Activated CD8-positive, alpha-beta T cell treated with anti-CD3 and anti-CD28 coated beads for 36 hours (primary cell): Measurements from ENCODE around the gene TMEFF2. TPM values are rescaled to one million over a fixed set of nuclear protein-coding genes. Genes with fewer than 3 reads are reported as not detected.

Source experiments
- ATAC-seq: fragments of 200-7000 bp; cut with Tn5 transposase; one replicate; pipeline ENCODE4 v1.10.0; 2021; ENCODE audit warnings: mild to moderate bottlenecking, moderate library complexity
- CTCF ChIA-PET: fragments of 350-600 bp; sonication (Branson Sonifier 250); formaldehyde crosslinking; loops from one replicate; lab custom pipeline; 2021; ENCODE audit warnings: antibody characterized with exemption; lab: Charles Lee
- POLR2A ChIA-PET: fragments of 350-600 bp; sonication (Branson Sonifier 250); formaldehyde crosslinking; loops from one replicate; lab custom pipeline; 2021; ENCODE audit warnings: antibody characterized with exemption; lab: Charles Lee
- DNase-seq: peaks from one replicate; pipeline ENCODE4 v3.0.0-alpha.2; 2020
- H3K27ac Mint-ChIP-seq: one replicate; pipeline ENCODE4 v1.8.0; 2021; ENCODE audit warnings: mild to moderate bottlenecking, mixed read lengths
- H3K27me3 Mint-ChIP-seq: one replicate; pipeline ENCODE4 v1.8.0; 2021; ENCODE audit warnings: mixed read lengths
- H3K36me3 Mint-ChIP-seq: one replicate; pipeline ENCODE4 v1.8.0; 2021; ENCODE audit warnings: low read depth, mixed read lengths
- H3K4me1 Mint-ChIP-seq: one replicate; pipeline ENCODE4 v1.8.0; 2021; ENCODE audit warnings: low read depth, mixed read lengths
- H3K4me3 Mint-ChIP-seq: one replicate; pipeline ENCODE4 v1.8.0; 2021; ENCODE audit warnings: mild to moderate bottlenecking, moderate library complexity, mixed read lengths
- H3K9me3 Mint-ChIP-seq: one replicate; pipeline ENCODE4 v1.8.0; 2021; ENCODE audit warnings: mixed read lengths
- intact Hi-C: fragments of 100-400 bp; cut with micrococcal nuclease; formaldehyde crosslinking; loops from one replicate; pipeline ENCODE4 v1.10.0; 2022
- total RNA-seq, 2 experiments: library from RNA; stranded (reverse); gene quantifications; one replicate each; pipeline ENCODE4 v1.2.3, GENCODE V29; 2021
- TF ChIP-seq, protein P1 (sequence below): fragments of 200-600 bp; IDR thresholded peaks from one replicate; pipeline ENCODE4 v1.8.0; 2022; ENCODE audit warnings: antibody characterized with exemption, mild to moderate bottlenecking

The TMEFF2 gene
- total RNA-seq, 2 experiments from 2014 or later = not detected

DNA sequence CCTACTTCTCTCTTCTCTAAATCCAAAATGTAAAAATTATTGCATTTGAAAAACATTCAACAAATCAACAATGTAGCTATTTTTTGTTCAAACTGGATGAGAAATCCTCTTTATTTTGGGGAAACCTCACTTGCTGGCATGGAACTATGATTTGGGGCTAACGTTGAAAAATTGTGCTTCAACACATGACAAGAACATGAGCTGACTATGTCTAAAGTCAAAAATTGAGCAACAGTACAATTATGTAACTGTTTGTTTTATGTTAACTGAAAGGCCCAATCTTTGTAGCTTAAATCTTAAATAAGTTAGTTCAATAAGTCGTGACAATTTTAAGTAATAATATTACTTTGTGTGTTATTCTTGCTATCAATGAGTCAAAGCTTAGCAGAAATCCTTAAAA is 67.3 kb downstream of the TMEFF2 start:
- CTCF ChIA-PET = interaction anchor here (1.5 kb wide), 1 partner anchor 35 kb away, joined by 7 read pairs; no protein-coding TSS in a partner anchor
- DNase-seq = no peak
- H3K9me3 Mint-ChIP-seq = no peaks in the 10 kb centered on the region
- intact Hi-C loops = no loop called here
- H3K27ac Mint-ChIP-seq = no peak overlapping the region
- H3K36me3 Mint-ChIP-seq = no peaks in the 10 kb centered on the region
- TF ChIP-seq, protein P1, sequence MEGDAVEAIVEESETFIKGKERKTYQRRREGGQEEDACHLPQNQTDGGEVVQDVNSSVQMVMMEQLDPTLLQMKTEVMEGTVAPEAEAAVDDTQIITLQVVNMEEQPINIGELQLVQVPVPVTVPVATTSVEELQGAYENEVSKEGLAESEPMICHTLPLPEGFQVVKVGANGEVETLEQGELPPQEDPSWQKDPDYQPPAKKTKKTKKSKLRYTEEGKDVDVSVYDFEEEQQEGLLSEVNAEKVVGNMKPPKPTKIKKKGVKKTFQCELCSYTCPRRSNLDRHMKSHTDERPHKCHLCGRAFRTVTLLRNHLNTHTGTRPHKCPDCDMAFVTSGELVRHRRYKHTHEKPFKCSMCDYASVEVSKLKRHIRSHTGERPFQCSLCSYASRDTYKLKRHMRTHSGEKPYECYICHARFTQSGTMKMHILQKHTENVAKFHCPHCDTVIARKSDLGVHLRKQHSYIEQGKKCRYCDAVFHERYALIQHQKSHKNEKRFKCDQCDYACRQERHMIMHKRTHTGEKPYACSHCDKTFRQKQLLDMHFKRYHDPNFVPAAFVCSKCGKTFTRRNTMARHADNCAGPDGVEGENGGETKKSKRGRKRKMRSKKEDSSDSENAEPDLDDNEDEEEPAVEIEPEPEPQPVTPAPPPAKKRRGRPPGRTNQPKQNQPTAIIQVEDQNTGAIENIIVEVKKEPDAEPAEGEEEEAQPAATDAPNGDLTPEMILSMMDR = no peak
- peaks cover 4% of the 10 kb centered on the region for H3K27me3 Mint-ChIP-seq
- no peak overlapping the region for H3K4me3 Mint-ChIP-seq
- no peak for ATAC-seq
- H3K4me1 Mint-ChIP-seq = no peaks in the 10 kb centered on the region
- POLR2A ChIA-PET = no interaction called here

DNA sequence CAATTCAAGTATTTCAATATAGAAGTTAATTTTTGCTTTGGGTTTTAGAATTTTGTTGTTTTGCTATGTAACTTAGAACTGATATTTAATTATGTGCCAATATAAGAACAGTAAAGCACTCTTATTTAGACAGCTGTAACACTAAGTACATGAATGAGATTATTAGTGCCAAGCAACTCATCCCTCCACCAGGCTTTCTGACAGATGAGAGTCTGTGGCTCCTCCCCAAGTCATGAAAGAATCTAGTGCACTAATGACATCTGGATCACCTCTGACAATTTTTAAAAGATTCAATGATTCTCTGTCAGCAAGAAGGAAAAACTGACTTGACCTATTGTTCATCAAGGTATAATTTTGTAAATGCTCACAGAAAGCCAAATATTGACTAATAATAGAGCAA is 67.8 kb downstream of the TMEFF2 start:
- ATAC-seq (no peak), DNase-seq (no peak)
- TF ChIP-seq, protein P1 = no peak
- H3K27me3 Mint-ChIP-seq = peaks cover 4% of the 10 kb centered on the region
- intact Hi-C loops = no loop called here
- H3K4me3 Mint-ChIP-seq = no peak overlapping the region
- H3K9me3 Mint-ChIP-seq = no peaks in the 10 kb centered on the region
- ChIA-PET CTCF (interaction anchor here (1.5 kb wide), 1 partner anchor 36 kb away, joined by 7 read pairs; no protein-coding TSS in a partner anchor), POLR2A (no interaction called here)
- H3K4me1 Mint-ChIP-seq = no peaks in the 10 kb centered on the region
- no peak overlapping the region for H3K27ac Mint-ChIP-seq
- H3K36me3 Mint-ChIP-seq = no peaks in the 10 kb centered on the region

DNA sequence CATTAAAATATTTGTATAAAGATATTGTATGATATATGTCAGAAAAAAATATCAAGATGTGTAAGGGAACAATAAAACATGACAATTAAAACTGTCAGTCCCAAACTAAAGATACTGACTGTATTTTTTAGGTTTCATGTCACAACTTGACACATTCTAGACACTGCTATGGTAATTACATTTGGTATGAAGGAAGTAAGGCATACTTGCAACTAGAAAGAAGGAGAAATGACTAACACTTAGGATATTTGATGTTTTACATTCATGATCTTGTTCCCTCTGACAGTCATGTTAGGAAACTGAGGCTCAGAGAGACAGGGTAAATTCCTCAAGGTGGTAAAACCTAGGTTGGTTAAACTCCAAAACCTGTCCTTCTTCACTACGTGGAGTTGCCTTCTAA is 68.3 kb downstream of the TMEFF2 start:
- no peak overlapping the region for H3K4me3 Mint-ChIP-seq
- TF ChIP-seq, protein P1 = no peak
- DNase-seq (no peak), ATAC-seq (no peak)
- no peak overlapping the region for H3K27ac Mint-ChIP-seq
- intact Hi-C loops = no loop called here
- no peaks in the 10 kb centered on the region for H3K9me3 Mint-ChIP-seq
- no peaks in the 10 kb centered on the region for H3K36me3 Mint-ChIP-seq
- CTCF ChIA-PET = interaction anchor here (1.5 kb wide), 1 partner anchor 36 kb away, joined by 7 read pairs; no protein-coding TSS in a partner anchor
- H3K4me1 Mint-ChIP-seq = no peaks in the 10 kb centered on the region
- peaks cover 4% of the 10 kb centered on the region for H3K27me3 Mint-ChIP-seq
- POLR2A ChIA-PET = no interaction called here

DNA sequence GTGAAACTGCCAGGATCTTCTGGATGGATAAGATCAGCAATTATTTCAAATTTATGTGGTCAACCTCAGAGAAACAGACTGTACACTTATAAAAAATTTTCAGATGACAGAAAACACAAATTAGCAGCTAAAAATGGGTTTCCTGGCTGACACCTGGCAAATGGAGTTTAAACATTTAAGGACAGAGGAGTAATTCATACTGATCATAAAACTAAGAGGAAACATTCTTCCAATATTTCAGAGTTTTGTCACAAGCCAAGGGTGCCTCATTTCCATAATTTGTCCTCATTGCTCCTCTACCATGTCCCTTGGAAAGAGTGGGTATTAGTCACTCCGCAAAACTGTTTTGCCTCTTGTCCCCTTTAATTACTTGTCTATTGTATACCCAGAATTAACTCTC is 70.2 kb downstream of the TMEFF2 start:
- H3K27ac Mint-ChIP-seq = no peak overlapping the region
- no peak for ATAC-seq
- intact Hi-C loops = no loop called here
- no peaks in the 10 kb centered on the region for H3K36me3 Mint-ChIP-seq
- TF ChIP-seq, protein P1 = no peak
- CTCF ChIA-PET = interaction anchor here (1.5 kb wide), 1 partner anchor 38 kb away, joined by 7 read pairs; no protein-coding TSS in a partner anchor
- H3K9me3 Mint-ChIP-seq = no peaks in the 10 kb centered on the region
- no peak overlapping the region for H3K4me3 Mint-ChIP-seq
- DNase-seq = no peak
- no peaks in the 10 kb centered on the region for H3K4me1 Mint-ChIP-seq
- H3K27me3 Mint-ChIP-seq = peaks cover 5% of the 10 kb centered on the region
- POLR2A ChIA-PET = interaction anchor here (0.6 kb wide), 1 partner anchor 202 kb away, joined by 3 read pairs; no protein-coding TSS in a partner anchor

DNA sequence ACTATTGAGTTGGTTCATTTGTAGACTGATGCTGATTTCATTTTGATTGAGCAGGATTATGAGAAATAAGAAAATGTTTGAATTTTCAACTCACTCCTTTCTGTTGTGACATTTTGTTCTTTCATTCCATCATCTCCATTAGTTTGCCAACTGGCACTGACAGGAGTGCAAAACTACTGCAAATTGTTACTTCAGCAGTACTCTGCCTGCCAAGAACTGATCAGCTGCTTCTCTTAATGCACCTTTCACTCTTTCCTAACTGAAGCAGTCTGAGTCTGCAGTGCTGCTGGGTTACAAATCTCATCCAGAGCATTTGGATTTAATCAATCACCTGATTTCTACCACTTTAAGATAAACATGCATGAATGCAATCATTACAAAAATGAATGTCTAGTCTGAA is 70.9 kb downstream of the TMEFF2 start:
- DNase-seq = no peak
- POLR2A ChIA-PET = no interaction called here
- no peak overlapping the region for H3K4me3 Mint-ChIP-seq
- H3K27me3 Mint-ChIP-seq = peaks cover 5% of the 10 kb centered on the region
- TF ChIP-seq, protein P1 = no peak
- intact Hi-C loops = no loop called here
- ATAC-seq = no peak
- no peak overlapping the region for H3K27ac Mint-ChIP-seq
- CTCF ChIA-PET = interaction anchor here (1.5 kb wide), 1 partner anchor 39 kb away, joined by 7 read pairs; no protein-coding TSS in a partner anchor
- no peaks in the 10 kb centered on the region for H3K9me3 Mint-ChIP-seq
- no peaks in the 10 kb centered on the region for H3K4me1 Mint-ChIP-seq
- H3K36me3 Mint-ChIP-seq = no peaks in the 10 kb centered on the region
